NCI-H82 treated with DMSO at 0.1 percent for 48 hours (cell line): ENCODE results near the gene DHPS.

Experiments used
- DNase-seq: peaks from one replicate; lab custom pipeline; 2025; ENCODE audit not compliant: unreplicated experiment; lab: John Stamatoyannopoulos, UW

DHPS gene

DNA sequence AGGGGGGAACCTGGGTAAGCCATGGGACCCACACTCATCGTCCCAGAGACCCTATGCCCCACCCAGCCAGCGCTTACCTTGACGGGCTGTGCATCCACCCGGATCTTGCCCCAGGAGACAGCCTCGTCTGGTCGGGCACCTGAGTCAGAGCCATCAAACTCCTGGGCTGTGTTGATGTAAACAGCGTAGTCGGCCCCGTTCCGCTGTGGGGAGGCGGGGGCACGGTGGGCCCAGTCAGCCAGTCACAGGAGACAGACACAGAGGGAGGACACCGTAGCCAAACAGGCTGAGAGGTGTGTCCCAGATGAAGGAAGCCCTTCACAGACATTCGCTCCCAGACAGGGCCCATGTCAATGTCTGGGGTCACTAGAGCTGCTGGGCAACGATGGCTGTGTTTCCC is 5.7 kb downstream of the DHPS start:
- no peak for DNase-seq

DNA sequence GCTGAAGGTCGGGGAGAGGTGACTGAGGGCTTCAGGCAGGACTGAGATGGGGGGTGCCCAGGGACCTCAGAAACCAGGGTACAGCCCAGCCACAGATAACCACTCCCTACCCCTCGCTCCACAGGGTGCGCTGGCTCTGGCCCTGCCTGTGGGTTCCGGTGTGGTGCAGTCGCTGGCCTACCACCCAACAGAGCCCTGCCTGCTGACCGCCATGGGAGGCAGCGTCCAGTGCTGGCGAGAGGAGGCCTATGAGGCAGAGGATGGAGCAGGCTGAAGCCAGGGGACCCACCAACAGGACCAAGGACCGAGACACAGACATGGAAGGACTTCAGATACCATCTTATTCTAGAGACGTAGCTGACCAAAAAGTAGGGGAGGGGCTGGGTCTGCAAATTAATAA is 6.3 kb downstream of the DHPS start:
- DNase-seq = no peak

DNA sequence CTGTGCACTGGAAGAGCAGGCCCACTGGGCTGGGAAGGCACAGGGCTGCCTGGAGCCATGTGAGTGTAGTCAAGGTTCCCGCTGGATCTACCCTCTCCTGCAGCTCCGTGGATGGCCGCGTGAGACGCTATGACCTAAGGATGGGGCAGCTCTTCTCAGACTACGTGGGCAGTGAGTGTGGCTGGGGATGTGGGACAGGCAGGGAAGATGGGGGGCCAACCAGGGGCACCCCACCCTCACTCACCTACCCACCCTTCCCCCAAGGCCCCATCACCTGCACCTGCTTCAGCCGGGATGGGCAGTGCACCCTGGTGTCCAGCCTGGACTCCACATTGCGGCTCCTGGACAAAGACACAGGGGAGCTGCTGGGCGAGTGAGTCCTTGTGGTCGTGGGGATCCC is 8.9 kb downstream of the DHPS start:
- no peak for DNase-seq

DNA sequence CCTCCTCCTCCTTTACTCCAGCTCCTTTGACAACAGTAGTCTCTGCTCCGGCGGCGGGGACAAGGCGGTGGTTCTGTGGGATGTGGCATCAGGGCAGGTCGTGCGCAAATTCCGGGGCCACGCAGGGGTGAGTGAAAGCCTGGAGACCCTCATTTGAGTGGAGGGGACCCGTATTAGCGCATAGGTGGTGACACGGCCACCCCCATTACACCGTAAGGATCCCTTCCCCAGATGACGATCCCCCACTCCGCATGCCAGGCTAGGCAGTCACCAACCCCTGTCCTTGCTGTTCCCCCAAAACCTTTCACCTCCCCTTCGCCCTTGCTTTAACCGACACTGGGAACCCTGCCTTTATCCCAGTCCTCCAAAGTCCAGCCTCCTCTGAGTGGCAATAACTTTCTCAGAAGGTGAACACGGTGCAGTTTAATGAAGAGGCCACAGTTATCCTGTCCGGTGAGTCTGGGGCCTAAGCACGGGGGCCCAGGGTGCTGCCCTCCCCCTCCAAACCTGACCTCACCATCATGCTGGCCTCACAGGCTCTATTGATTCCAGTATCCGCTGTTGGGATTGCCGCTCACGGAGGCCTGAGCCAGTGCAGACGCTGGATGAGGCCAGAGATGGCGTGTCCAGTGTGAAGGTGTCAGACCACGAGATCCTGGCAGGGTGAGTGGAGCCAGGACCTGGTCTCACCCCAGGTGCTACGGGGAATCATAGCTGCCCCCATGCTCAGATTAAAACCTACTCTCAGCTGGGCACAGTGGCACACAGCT is 11.3 kb downstream of the DHPS start:
- DNase-seq = no peak

DNA sequence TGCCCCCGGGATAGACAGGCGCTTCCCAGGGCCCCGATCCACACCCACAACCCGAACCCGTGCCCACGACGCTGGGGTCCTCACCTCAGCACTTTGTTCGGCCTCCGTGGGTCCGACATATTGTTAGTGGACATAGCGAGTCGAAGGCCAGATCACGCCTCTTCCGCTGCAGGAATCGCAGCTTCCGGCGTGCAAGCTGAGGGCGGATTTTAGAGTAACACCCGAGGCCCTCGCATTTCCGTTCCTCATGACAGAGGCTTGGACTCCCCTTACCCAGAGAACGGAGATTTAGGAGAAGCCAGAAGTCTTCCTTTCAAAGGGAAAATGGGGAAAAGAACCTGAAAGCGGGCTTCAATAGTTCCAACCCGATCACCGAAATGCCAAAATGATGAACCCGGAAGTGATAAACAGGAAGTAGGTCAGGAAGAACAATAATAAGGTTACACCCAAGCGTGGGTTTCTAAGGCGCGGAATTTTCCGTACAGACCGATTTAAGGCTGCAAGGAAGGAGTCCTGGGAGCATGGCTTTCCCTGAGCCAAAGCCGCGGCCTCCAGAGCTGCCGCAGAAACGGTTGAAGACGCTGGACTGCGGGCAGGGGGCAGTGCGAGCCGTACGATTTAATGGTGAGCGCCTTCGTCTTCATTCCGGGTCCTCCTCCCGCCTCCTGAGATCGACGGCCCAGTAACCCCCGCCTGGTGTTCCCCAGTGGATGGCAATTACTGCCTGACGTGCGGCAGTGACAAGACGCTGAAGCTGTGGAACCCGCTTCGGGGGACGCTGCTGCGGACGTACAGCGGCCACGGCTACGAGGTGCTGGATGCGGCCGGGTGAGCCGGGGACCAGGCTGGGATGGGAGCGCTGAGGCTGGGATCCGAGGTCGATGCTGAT is 12.2 kb downstream of the DHPS start:
- DNase-seq = peak; percentile 91

DNA sequence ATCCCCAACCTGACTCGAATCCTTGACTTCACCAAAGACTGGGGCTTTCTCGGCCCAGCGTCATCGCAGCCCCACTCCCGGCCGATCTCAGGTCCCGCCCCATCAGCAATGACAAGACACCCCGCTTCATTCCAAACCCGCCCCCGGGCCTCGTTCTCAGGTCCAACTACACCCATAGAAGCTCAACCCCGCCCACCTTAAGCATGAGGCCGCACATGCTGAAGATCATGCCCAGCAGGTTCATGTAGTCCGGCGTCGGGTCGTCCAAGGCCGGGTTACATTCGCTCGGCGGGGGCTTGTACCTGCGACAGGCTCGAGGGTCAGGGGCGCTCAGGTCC is 12.8 kb downstream of the DHPS start:
- no peak for DNase-seq

DNA sequence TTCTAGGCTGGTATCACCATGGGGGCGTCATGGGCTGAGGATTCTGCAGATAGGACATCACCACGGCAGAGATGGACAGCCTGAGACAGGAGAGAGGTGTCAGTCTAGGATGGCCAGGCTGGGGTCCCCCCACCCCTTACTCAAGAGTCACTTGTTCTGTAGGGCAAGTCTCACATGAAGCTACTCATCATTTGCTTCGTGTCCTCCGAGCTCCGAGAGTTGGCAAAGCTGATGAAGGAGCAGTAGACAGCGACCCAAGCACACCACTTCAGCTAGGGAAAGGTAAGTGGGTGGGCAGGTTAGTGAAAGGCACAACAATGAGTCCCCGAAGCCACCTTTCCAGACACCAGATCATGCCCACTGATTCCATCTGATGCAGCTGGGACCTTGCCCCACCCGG is 13.3 kb downstream of the DHPS start:
- DNase-seq = no peak

DNA sequence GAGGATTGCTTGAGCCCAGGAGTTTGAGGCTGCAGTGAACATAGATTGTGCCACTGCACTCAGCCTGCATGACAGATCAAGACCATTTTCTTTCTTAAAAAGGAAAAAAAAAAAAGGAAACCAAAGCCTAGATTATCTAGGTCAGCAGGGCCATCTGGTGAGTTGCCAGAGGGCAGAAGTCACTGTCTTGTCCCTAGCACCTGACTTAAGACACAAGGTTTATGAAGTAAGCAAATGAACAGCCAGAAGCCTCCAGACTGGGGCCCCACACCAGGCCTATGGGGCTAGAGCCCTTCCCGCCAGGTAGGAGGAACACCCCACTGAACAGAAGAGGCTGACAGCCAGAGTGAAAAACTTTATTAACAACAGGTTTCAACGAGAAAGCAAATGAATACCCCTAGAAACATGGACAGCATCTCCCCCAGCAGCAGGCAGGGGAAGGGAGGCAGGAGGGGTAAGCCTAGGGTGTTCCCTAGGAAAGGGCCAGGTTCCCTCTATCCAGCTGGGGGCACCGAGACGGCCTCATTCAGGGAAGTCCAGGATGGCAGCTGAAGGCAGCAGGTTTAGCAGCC is 13.9 kb downstream of the DHPS start:
- no peak for DNase-seq

DNA sequence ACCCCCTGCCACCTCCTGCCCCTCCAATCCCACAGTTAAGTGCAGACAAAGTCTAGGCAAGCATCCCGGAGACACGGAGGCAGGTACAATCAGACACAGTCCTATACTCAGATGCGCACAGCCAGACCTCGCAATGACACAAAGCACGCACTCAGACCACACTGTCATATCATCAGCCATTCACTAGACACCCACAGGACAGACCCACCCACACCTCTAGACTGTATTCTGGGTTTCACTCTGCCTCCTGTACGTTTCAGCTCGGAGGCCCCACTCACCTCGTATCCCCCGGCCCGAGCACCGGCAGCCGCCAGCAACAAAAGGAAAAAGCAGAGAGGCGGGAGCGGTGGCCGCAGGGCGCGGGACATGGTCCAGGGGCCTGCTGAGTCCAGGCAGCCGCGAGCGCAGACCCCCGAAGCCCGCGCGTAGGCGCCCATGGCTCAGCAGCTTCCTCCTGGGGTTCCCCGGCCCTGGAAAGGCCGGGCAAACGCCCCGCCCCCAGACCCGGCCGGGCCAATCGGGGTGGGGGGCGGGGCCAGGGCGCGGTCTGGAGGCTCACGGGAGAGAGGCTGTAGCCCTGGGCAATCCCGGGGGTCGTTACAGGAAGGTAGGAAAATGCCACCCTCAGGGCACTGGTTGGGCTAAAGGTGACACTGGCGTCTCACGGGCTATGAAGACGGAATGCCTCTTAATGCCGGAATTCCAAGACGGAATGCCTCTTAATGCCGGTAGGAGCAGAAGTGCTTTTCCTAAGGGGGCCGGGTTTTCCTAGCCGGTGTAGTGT is 15.2 kb downstream of the DHPS start, which contains the start of the genes MAN2B1 and WDR83:
Gene MAN2B1 (minus strand): TSS at position 478 of the 784 bp plus-strand sequence. CDS start 41 bp downstream, at position 437.
Gene WDR83 (plus strand): TSS at position 543 of the 784 bp plus-strand sequence. CDS start 2,984 bp downstream, outside the sequence.
- DNase-seq = peak; percentile 71

DNA sequence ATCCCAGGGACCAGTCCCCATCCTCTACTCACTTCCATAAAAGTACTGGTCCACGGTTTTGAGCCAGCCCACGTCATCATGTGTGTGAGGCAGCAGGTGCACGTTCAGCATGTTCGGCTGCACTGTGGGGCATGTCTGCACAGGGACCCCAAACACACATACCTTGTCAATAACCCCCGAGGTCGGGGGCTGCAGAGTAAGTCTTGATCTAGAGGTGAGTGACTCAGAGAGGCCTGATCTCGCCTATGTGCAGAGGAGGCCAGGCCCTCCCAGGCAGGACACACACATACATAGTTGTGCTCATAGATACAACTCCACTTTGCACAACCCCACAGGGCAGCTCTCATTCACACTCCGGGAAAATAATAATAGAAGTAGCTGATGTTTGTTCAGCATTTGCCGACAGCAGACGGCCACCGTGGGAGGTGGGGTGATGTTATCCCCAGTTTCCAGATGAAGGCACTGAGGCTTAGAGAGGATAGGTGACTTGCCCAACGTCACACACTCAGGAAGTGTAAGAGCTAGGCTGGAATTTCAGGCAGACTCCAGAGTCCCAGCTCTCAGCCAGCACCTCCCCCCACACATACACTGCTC is 15.9 kb downstream of the DHPS start:
- no peak for DNase-seq

DNA sequence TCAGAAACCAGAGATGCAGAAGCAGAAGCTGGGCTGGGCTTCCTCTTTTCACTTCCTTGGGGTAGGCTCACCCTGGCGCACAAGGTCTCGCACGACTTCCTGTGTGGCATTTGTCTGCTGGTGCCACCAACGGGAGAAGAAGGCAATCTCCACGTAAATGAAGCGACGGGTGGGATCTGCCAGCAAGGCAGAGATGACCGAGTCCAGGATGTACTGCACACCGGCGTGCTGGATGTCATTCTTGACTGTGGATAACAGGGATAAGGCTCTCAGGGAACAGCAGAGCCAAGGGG is 16.5 kb downstream of the DHPS start:
- no peak for DNase-seq

DNA sequence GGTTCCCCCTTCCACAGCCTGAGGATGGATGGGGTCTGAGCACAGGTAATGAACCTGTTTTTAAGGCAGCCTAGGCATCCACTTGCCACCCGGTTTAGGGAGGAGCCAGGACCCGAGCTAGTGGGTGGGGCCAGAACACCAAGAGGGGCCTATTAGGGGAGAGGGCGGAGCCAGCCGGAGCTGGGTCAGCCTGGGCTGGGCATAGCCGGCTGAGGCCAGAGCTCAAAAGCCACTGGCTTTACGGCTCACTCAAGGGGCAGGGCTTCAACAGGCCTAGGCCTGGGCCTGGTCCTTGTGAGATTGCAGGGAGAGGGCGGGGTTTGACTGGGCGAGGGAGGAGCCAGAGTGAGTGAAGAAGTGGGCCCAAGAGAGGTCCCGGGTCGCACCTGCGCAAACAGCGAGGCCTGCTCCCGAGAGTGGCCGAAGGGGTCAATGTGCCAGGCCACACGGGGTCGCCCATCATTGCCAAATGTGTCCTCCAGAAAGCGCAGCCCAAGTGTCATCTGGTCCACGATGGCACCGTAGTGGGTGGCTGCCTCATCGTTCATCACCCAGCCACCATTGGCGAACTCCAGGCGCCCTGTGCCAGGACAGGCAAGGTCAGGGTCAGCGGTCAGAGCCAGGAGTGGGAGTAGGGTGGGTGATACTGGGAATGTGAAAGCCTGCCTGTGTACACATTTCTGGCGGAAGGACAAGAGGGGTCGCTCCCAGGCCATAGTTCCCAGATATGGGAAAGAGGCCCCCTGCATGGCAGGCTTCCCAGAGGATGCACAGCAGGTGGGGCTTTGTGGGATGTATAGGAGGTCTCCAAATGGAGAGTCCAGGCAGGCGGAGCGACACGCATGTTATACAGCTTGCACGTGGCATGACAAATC is 17.0 kb downstream of the DHPS start:
- DNase-seq = peak; percentile 12

DNA sequence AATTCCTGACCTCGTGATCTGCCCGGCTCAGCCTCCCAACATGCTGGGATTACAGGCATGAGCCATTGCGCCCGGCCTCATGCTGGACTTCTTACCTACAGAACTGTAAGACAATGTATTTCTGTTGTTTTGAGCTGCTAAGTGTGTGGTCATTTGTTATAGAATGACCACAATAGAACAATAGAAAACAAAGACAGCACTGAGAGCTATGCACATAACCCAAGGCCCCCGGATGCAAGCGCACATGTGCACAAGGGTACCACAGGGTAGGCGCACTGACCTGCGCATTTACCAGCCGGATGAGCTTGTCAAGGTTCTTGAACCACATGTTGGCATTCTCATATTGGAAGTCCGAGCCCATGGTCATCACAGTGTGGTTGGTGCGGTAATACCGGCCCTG is 20.7 kb downstream of the DHPS start:
- no peak for DNase-seq

DNA sequence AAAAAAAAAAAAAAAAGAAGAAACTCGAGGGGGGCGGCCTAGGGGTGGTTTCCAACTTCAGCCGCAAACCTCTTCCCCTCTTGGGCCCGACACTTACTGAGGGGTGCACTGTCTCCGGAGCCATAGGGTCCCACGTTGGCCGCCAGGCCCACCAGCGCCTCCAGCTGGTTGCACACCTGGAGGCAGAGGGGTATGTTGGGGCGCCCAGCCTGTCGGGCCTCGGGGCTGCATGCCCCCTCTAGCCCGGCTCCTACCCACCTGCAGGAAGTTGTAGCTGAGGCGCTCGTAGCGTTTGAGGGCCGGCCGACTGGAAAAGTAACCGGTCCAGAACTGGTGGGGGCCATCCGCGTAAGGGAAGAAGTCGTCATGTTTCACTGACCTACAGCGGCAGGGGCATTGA is 23.7 kb downstream of the DHPS start:
- no peak for DNase-seq

DNA sequence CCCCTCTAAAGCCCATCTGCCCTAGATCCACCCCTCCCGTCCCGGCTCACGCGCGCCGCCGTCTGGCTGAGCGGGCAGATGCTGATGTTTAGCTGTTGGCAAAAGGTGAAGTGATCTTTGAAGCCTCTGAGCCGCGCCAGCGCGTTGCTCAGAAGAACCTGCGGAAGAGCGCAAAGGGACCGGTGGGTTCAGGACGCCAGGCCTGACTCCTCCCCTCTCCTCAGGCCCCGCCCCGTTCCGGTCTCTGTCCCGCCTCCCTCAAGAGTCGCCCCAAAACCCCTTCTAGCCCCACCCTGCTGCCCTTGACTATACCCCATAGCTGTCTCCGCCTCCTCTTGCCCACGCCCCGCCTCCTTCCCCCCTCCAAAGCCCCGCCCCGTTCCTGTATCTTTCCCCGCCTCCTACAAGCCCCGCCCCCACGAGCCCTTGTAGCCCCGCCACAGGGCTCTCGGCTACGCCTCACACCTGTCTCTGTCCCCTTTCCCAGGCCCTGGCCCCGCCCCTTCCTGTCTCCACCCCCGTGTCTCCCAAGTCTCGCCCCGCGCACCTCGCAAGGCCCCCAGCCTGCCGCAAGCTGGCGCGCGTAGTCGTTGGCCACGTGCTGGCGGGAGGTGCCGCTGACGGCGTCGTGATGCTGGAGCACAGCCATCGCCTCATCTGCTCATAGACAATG is 24.6 kb downstream of the DHPS start:
- DNase-seq = no peak

DNA sequence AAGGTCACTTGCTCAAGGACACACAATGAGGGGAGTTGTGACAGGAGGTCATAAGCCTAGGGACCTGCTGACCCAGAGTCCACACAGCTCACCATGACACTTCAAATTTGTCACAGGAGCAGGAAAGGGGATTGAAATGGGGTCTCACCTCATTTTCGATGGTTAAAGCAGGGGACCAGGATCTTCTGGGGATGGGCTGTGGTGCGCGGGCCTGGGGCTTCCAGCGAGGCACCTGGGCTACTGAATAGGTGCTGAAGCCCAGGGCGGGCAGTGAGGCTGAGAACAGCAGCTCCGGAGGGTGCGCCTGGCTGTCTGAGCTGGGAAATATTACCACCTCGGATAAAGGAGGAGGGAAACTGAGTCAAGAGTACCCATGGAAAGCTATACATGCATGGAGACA is 26.1 kb downstream of the DHPS start:
- DNase-seq = no peak

DNA sequence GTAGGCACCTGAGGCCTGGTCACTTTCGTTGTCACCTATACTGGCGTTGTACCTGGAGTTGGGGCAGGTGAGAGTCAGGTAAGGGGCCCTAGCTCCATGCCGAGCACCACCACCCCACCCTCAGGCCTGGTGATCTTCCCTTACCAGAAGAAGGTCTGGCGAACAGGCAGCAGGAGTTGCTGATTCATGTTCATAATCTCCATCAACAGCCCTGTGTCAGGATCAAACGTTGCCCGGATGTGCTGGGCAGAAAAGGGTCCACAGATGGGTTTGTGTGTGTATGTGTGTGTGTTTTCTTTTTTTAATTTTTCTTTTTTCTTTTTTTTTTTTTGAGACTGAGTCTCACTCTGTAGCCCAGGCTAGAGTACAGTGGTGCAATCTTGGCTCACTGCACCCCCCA is 29.5 kb downstream of the DHPS start:
- no peak for DNase-seq

DNA sequence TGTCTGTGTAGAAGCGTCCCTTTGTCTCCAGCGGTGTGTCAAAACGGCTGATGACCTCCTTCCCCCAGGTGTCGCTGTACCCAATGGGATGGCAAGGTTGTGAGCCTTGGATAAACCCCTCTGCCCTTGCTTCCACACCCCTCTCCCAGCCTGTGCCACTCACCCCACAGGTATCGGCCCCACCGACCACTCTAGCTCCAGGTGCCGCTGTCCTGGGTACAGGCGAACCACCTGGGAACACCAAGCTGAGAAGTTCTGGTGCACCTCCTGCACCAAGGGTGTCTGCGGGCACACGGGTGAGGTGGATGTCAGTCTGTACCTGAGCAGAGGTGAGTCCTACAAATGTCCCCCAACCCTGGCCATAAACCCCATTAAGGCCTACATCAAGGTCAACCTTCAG is 31.7 kb downstream of the DHPS start:
- no peak for DNase-seq

DNA sequence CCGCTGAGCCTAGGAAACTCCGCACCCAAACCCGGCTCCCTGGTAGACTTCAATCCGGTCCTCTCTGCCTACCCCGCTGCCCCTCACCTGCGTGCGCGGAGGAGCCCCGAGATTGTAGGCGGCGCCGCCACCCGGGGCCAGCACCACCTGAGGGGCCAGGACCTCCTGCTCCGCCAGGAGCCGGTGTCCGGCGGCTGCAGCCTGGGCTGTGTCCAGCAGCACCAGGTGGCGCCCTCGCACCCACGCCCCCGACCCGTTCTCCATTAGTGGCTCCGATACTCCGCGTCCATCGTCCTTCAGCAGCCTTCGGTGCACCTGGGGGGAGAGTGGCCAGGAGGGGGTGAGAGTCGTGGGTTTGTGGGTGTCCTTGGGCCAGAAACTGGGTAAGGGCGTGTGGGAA is 33.6 kb downstream of the DHPS start:
- DNase-seq = no peak
